GM12878 (cell line): ENCODE data around the gene PPID. TPM values are rescaled to one million over a fixed set of nuclear protein-coding genes. Genes with fewer than 3 reads are reported as not detected.

Experiments
- ATAC-seq: fragments of 200-7000 bp; cut with Tn5 transposase; 3 replicates; pipeline ENCODE4 v1.9.1; 2020; ENCODE audit warnings: mild to moderate bottlenecking, moderate library complexity
- BruUV-seq: library from RNA; stranded (reverse); fragments of 400-500 nt; replicated peaks from 2 replicates; lab custom pipeline; 2021; lab: Mats Ljungman, UMichigan
- CTCF ChIA-PET: fragments of 300-600 bp; sonication (Branson Sonifier 250); formaldehyde crosslinking; extraction: SDS; loops from one replicate; lab custom pipeline; 2021; ENCODE audit warnings: inconsistent platforms; lab: Yijun Ruan, JAX
- POLR2A ChIA-PET: fragments of 350-600 bp; formaldehyde crosslinking; extraction: SDS; loops from one replicate; lab custom pipeline; 2021; ENCODE audit warnings: inconsistent platforms; lab: Charles Lee
- RAD21 ChIA-PET: fragments of 300-600 bp; sonication (Branson Sonifier 250); formaldehyde crosslinking; loops from one replicate; lab custom pipeline; 2023; ENCODE audit warnings: antibody characterized with exemption; ENCODE audit not compliant: unreplicated experiment; lab: Charles Lee
- SMC1A ChIA-PET: fragments of 300-600 bp; sonication (Branson Sonifier 250); formaldehyde crosslinking; loops from one replicate; lab custom pipeline; 2023; ENCODE audit not compliant: unreplicated experiment, uncharacterized antibody; lab: Charles Lee
- DNase-seq: peaks from one replicate; pipeline ENCODE4 v3.0.0-alpha.2; 2011; ENCODE audit warnings: low read depth, low spot score
- FAIRE-seq: peaks from 3 replicates; lab custom pipeline; 2011; peaks lifted over from hg19 to GRCh38; lab: Jason Lieb, UNC
- H2AFZ ChIP-seq: 2 replicates; pipeline ENCODE4 v1.6.0; 2011; ENCODE audit warnings: low read depth, low read length, control low read depth; ENCODE audit not compliant: control insufficient read depth
- H3K27ac ChIP-seq: 2 replicates; pipeline ENCODE4 v1.5.1; 2011; ENCODE audit warnings: control low read depth; ENCODE audit not compliant: control insufficient read depth, insufficient read depth
- H3K27me3 ChIP-seq, 2 experiments: replicated peaks in 1 of 2; 2 replicates each; pipeline versions ENCODE4 v1.6.0 to v1.6.1; 2011; ENCODE audit warnings: low read length in 1 of 2; ENCODE audit not compliant: control insufficient read depth in 2 of 2, insufficient read depth in 2 of 2
- H3K36me3 ChIP-seq, 2 experiments: 2 replicates each; pipeline ENCODE4 v1.5.1; 2011; ENCODE audit warnings: low read length in 1 of 2; ENCODE audit not compliant: control insufficient read depth in 2 of 2, insufficient read depth in 2 of 2
- H3K4me1 ChIP-seq: 2 replicates; pipeline ENCODE4 v1.6.1; 2011; ENCODE audit warnings: mild to moderate bottlenecking, low read length, moderate library complexity, mixed read lengths; ENCODE audit not compliant: control insufficient read depth, insufficient read depth
- H3K4me2 ChIP-seq: 2 replicates; pipeline ENCODE4 v1.6.0; 2011; ENCODE audit warnings: control low read depth; ENCODE audit not compliant: control insufficient read depth, insufficient read depth
- H3K4me3 ChIP-seq: fragments of 200-600 bp; sonication (generic); 2 replicates; pipeline ENCODE4 v1.5.1; 2016
- H3K79me2 ChIP-seq: 2 replicates; pipeline ENCODE4 v1.6.0; 2011; ENCODE audit warnings: low read length; ENCODE audit not compliant: control insufficient read depth, insufficient read depth
- H3K9ac ChIP-seq: 2 replicates; pipeline ENCODE4 v1.8.0; 2011; ENCODE audit warnings: low read length, control low read depth, mixed read lengths; ENCODE audit not compliant: control insufficient read depth, insufficient read depth
- H3K9me3 ChIP-seq: replicated peaks from 3 replicates; pipeline ENCODE4 v1.5.1; 2011; ENCODE audit warnings: mild to moderate bottlenecking, low read length; ENCODE audit not compliant: control insufficient read depth, insufficient read depth
- H4K20me1 ChIP-seq: 2 replicates; pipeline ENCODE4 v1.6.0; 2011; ENCODE audit not compliant: control insufficient read depth, insufficient read depth
- BCL3 ChIP-seq: IDR thresholded peaks from 2 replicates; pipeline ENCODE4 v1.6.1; 2011; ENCODE audit warnings: borderline replicate concordance, low read depth, mild to moderate bottlenecking, moderate library complexity, low read length; ENCODE audit not compliant: insufficient read depth, poor library complexity, severe bottlenecking
- EZH2 ChIP-seq: IDR thresholded peaks from 2 replicates; pipeline ENCODE4 v1.6.1; 2012; ENCODE audit warnings: low read depth, mild to moderate bottlenecking, control low read depth, inconsistent platforms, low read length, borderline replicate concordance; ENCODE audit not compliant: control insufficient read depth
- HDGF ChIP-seq: fragments of 450-650 bp; IDR thresholded peaks from 2 replicates; pipeline ENCODE4 v1.6.1; 2016; ENCODE audit warnings: antibody characterized with exemption
- JUND ChIP-seq: IDR thresholded peaks from 2 replicates; pipeline ENCODE4 v1.6.1; 2012; ENCODE audit warnings: low read depth, mild to moderate bottlenecking, low read length, improper control_type of control experiment, moderate library complexity
- NR2F1 ChIP-seq: fragments of 450-650 bp; conservative IDR thresholded peaks from 2 replicates; pipeline ENCODE4 v1.6.1; 2017; ENCODE audit warnings: mild to moderate bottlenecking
- PAX5 ChIP-seq: IDR thresholded peaks from 2 replicates; pipeline ENCODE4 v1.6.1; 2011; ENCODE audit warnings: low read depth, low read length, borderline replicate concordance
- POLR2A ChIP-seq: IDR thresholded peaks from 2 replicates; pipeline ENCODE4 v1.6.1; 2011; ENCODE audit warnings: low read depth, mild to moderate bottlenecking, low read length
- POLR2AphosphoS5 ChIP-seq: IDR thresholded peaks from 2 replicates; pipeline ENCODE4 v1.6.1; 2011; ENCODE audit warnings: mild to moderate bottlenecking, low read length, inconsistent platforms
- RAD51 ChIP-seq: fragments of 450-650 bp; IDR thresholded peaks from 2 replicates; pipeline ENCODE4 v1.6.1; 2016; ENCODE audit warnings: moderate library complexity, mild to moderate bottlenecking, inconsistent platforms
- RELA ChIP-seq: fragments of 450-650 bp; IDR thresholded peaks from 2 replicates; pipeline ENCODE4 v1.8.0; 2014; ENCODE audit warnings: borderline replicate concordance; ENCODE audit not compliant: partially characterized antibody
- SP1 ChIP-seq: IDR thresholded peaks from one replicate; pipeline ENCODE4 v1.6.1; 2011; ENCODE audit warnings: low read depth, low read length
- STAT1 ChIP-seq: fragments of 450-650 bp; conservative IDR thresholded peaks from 2 replicates; pipeline ENCODE4 v1.6.1; 2014; ENCODE audit warnings: antibody characterized with exemption, mild to moderate bottlenecking
- TCF12 ChIP-seq: IDR thresholded peaks from 2 replicates; pipeline ENCODE4 v1.6.1; 2011; ENCODE audit warnings: low read depth, mild to moderate bottlenecking, low read length
- USF2 ChIP-seq: IDR thresholded peaks from 2 replicates; pipeline ENCODE4 v1.6.1; 2011; ENCODE audit warnings: low read depth, low read length, improper control_type of control experiment, borderline replicate concordance
- ZBTB33 ChIP-seq: fragments of 450-650 bp; IDR thresholded peaks from 2 replicates; pipeline ENCODE4 v1.6.1; 2017; ENCODE audit warnings: mild to moderate bottlenecking
- ZNF384 ChIP-seq: IDR thresholded peaks from 2 replicates; pipeline ENCODE4 v1.6.1; 2012; ENCODE audit warnings: low read depth, mild to moderate bottlenecking, low read length, improper control_type of control experiment, borderline replicate concordance
- WGBS: methylation state at CpG from one replicate; pipeline ENCODE4 v1.1.6; 2016; ENCODE audit warnings: low lambda C conversion rate; ENCODE audit not compliant: insufficient replicate concordance, insufficient coverage; ENCODE audit errors: missing lambda C conversion rate; 5-methylcytosine and 5-hydroxymethylcytosine counted together
- in situ Hi-C: fragments of 300-500 bp; cut with MboI; formaldehyde crosslinking; loops from 9 replicates; pipeline ENCODE4 v1.14.3; 2018; ENCODE audit warnings: mixed read lengths
- intact Hi-C: fragments of 100-400 bp; cut with micrococcal nuclease; formaldehyde crosslinking; loops from one replicate; pipeline ENCODE4 v1.14.2; 2022; ENCODE audit not compliant: unreplicated experiment
- polyA plus RNA-seq, 11 experiments: library from polyadenylated mRNA; depleted of rRNA in 4 of 11; unstranded in 6 of 11; stranded (reverse) in 5 of 11; fragments of >200 nt; fragmentation: Nextera tagmentation in 4 of 11; fragmentation: Illumina TruSeq in 1 of 11; extraction: Ambion mirVana in 4 of 11; extraction: Trizol in 1 of 11; gene quantifications; 1 replicate in 1 of 11; 2 replicates in 10 of 11; pipeline versions ENCODE4 v1.2.1 to v1.2.3, GENCODE V29; 2011 to 2016; ENCODE audit warnings: inconsistent platforms in 2 of 11, missing spikeins in 2 of 11, low read depth in 1 of 11
- total RNA-seq, 4 experiments: library from RNA; depleted of rRNA in 3 of 4; stranded (reverse); fragments of >200 nt in 3 of 4; fragmentation: Illumina TruSeq in 1 of 4; extraction: Trizol in 1 of 4; gene quantifications; 2 replicates each; pipeline versions ENCODE4 v1.2.1 to v1.2.3, GENCODE V29; 2013 to 2021
- TF ChIP-seq, protein P1 (sequence below): fragments of 450-650 bp; IDR thresholded peaks from 2 replicates; pipeline ENCODE4 v1.6.1; 2017; ENCODE audit warnings: mild to moderate bottlenecking, low read depth, inconsistent platforms; ENCODE audit not compliant: poor library complexity, severe bottlenecking

Gene PPID
- total and polyA plus RNA-seq, 10 of the 15 experiments (the other 5 are each of a cell fraction or from before 2014, with no cell fraction given) = 21.9 to 64.3 (median 39.5) TPM

- no TSS peak for BruUV-seq
- H3K27me3 ChIP-seq = peaks cover 0 to 2% of the 10 kb centered on the region in 2 experiments; a peak in 1 of 4 replicates
- no peak for FAIRE-seq
- H3K4me3 ChIP-seq = no peak overlapping the region
- H3K9ac ChIP-seq = no peak overlapping the region
- RAD21 ChIA-PET = interaction anchor here (0.8 to 2.6 kb wide), 4 partner anchors 118 to 130 kb away, joined by 3 to 15 read pairs (median 8); no protein-coding TSS in a partner anchor
- H3K36me3 ChIP-seq = no peaks in the 10 kb centered on the region
- no peak for DNase-seq
- H2AFZ ChIP-seq = no peak overlapping the region
- TF ChIP-seq RAD51 (no peak), USF2 (no peak), NR2F1 (no peak), RELA (no peak), EZH2 (no peak), PAX5 (no peak), SP1 (no peak), ZBTB33 (no peak), HDGF (no peak), POLR2A (no peak), BCL3 (no peak), STAT1 (no peak), ZNF384 (no peak), TCF12 (no peak), JUND (no peak), POLR2AphosphoS5 (no peak)
- TF ChIP-seq, protein P1, sequence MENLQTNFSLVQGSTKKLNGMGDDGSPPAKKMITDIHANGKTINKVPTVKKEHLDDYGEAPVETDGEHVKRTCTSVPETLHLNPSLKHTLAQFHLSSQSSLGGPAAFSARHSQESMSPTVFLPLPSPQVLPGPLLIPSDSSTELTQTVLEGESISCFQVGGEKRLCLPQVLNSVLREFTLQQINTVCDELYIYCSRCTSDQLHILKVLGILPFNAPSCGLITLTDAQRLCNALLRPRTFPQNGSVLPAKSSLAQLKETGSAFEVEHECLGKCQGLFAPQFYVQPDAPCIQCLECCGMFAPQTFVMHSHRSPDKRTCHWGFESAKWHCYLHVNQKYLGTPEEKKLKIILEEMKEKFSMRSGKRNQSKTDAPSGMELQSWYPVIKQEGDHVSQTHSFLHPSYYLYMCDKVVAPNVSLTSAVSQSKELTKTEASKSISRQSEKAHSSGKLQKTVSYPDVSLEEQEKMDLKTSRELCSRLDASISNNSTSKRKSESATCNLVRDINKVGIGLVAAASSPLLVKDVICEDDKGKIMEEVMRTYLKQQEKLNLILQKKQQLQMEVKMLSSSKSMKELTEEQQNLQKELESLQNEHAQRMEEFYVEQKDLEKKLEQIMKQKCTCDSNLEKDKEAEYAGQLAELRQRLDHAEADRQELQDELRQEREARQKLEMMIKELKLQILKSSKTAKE = no peak
- TF ChIP-seq, all 136 proteins: peak for 0
- intact Hi-C loops = loop anchor here (1.0 to 5.0 kb wide), 2 partner anchors 449 to 718 kb away; no protein-coding TSS in a partner anchor
- Histone ChIP-seq H3K79me2 (no peaks in the 10 kb centered on the region; the same call in 1 of the 2 replicates), H3K27ac (no peak overlapping the region), H3K4me2 (no peak overlapping the region), H3K4me1 (no peaks in the 10 kb centered on the region), H4K20me1 (no peaks in the 10 kb centered on the region), H3K9me3 (no peaks in the 10 kb centered on the region)
- CTCF ChIA-PET = interaction anchor here (0.8 to 6.1 kb wide), 5 partner anchors 35 to 129 kb away, joined by 3 to 61 read pairs (median 3); no protein-coding TSS in a partner anchor
- SMC1A ChIA-PET = interaction anchor here (0.8 to 2.6 kb wide), 9 partner anchors 8 to 288 kb away, joined by 3 to 21 read pairs (median 4); no protein-coding TSS in a partner anchor
- POLR2A ChIA-PET = interaction anchor here (1.1 kb wide), 1 partner anchor 54 kb away, joined by 3 read pairs; no protein-coding TSS in a partner anchor
- ATAC-seq = no peak
- WGBS = 50% methylated on average over 1 of the region's 1 CpG
- in situ Hi-C loops = loop anchor here (5.0 kb wide), 2 partner anchors 474 to 719 kb away; no protein-coding TSS in a partner anchor
These were observed 5.0 kb upstream of the PPID start for GRCh38 chr4:158728236-158728635.
